Fibroblast of pulmonary artery (primary cell): Measurements from ENCODE around the gene PSMC3.

Source experiments
- DNase-seq: peaks from one replicate; pipeline ENCODE4 v3.0.0-alpha.2; 2010; ENCODE audit warnings: low read depth
- H3K4me3 ChIP-seq: replicated peaks from 2 replicates; pipeline ENCODE4 v1.5.1; 2011; ENCODE audit warnings: low read depth, mild to moderate bottlenecking, control low read depth, low read length, moderate library complexity
- CTCF ChIP-seq: IDR thresholded peaks from 2 replicates; pipeline ENCODE4 v1.5.1; 2011; ENCODE audit warnings: mild to moderate bottlenecking, control low read depth, low read length, inconsistent platforms; ENCODE audit errors: missing control alignments

Gene PSMC3

GRCh38 chr11:47443028-47443700 is 16.9 kb upstream of the PSMC3 start:
- no peak overlapping the region for H3K4me3 ChIP-seq
- TF ChIP-seq CTCF: no peak
- DNase-seq: no peak

GRCh38 chr11:47442514-47442913 is 16.3 kb upstream of the PSMC3 start:
- no peak overlapping the region for H3K4me3 ChIP-seq
- no peak for DNase-seq

GRCh38 chr11:47441421-47441820 is 15.2 kb upstream of the PSMC3 start:
- DNase-seq: no peak
- H3K4me3 ChIP-seq: no peak overlapping the region
- no peak for TF ChIP-seq CTCF

More at GRCh38 chr11:47442514-47442913, 16.3 kb upstream of the PSMC3 start:
- no peak for TF ChIP-seq CTCF

- no peak for TF ChIP-seq CTCF
- H3K4me3 ChIP-seq: no peak overlapping the region
- DNase-seq: no peak
These were observed 13.8 kb upstream of the PSMC3 start for GRCh38 chr11:47440054-47440476.

- TF ChIP-seq CTCF: no peak
- DNase-seq: no peak
- no peak overlapping the region for H3K4me3 ChIP-seq
These were observed 12.5 kb upstream of the PSMC3 start for GRCh38 chr11:47438721-47439120.

- DNase-seq: no peak
- H3K4me3 ChIP-seq: no peak overlapping the region
- no peak for TF ChIP-seq CTCF
These were observed 11.6 kb upstream of the PSMC3 start for GRCh38 chr11:47437746-47438418.
